H9 (cell line): ENCODE data around the gene EIF4E1B. TPM values are rescaled to one million over a fixed set of nuclear protein-coding genes. Genes with fewer than 3 reads are reported as not detected.

Experiments used
- DNase-seq: peaks from one replicate; pipeline ENCODE4 v3.0.0-alpha.2; 2017
- H2AFZ ChIP-seq: one replicate; pipeline ENCODE4 v1.6.1; 2013; ENCODE audit warnings: mild to moderate bottlenecking, low read length, control low read depth, moderate library complexity
- H2AK5ac ChIP-seq: 2 replicates; pipeline ENCODE4 v1.6.1; 2013; ENCODE audit warnings: low read length, control low read depth, mixed read lengths; ENCODE audit not compliant: insufficient read length
- H2BK120ac ChIP-seq: one replicate; pipeline ENCODE4 v1.6.1; 2013; ENCODE audit warnings: low read depth, mild to moderate bottlenecking, low read length, control low read depth, inconsistent platforms; ENCODE audit not compliant: poor library complexity, severe bottlenecking
- H2BK12ac ChIP-seq: 2 replicates; pipeline ENCODE4 v1.6.1; 2013; ENCODE audit warnings: low read length, control low read depth, mixed read lengths, low read depth; ENCODE audit not compliant: insufficient read length
- H2BK15ac ChIP-seq: 2 replicates; pipeline ENCODE4 v1.6.1; 2013; ENCODE audit warnings: low read depth, low read length, control low read depth
- H2BK20ac ChIP-seq: one replicate; pipeline ENCODE4 v1.6.1; 2013; ENCODE audit warnings: low read depth, mild to moderate bottlenecking, low read length, control low read depth, inconsistent platforms; ENCODE audit not compliant: poor library complexity, severe bottlenecking
- H2BK5ac ChIP-seq: 2 replicates; pipeline ENCODE4 v1.6.1; 2013; ENCODE audit warnings: low read length, control low read depth, mixed read lengths; ENCODE audit not compliant: insufficient read length
- H3K14ac ChIP-seq: 2 replicates; pipeline ENCODE4 v1.6.1; 2013; ENCODE audit warnings: low read length, control low read depth; ENCODE audit not compliant: insufficient read depth
- H3K18ac ChIP-seq: 2 replicates; pipeline ENCODE4 v1.6.1; 2013; ENCODE audit warnings: low read depth, mild to moderate bottlenecking, mixed read lengths, low read length, control low read depth; ENCODE audit not compliant: insufficient read length
- H3K23ac ChIP-seq: 2 replicates; pipeline ENCODE4 v1.6.1; 2013; ENCODE audit warnings: low read length, control low read depth, mixed read lengths, low read depth; ENCODE audit not compliant: insufficient read length
- H3K23me2 ChIP-seq: 2 replicates; pipeline ENCODE4 v1.6.1; 2013; ENCODE audit warnings: low read depth, mild to moderate bottlenecking, mixed read lengths, low read length, control low read depth; ENCODE audit not compliant: insufficient read length, poor library complexity, severe bottlenecking
- H3K27ac ChIP-seq: 2 replicates; pipeline ENCODE4 v1.5.1; 2013; ENCODE audit warnings: low read length, control low read depth, mixed read lengths, low read depth; ENCODE audit not compliant: insufficient read length
- H3K27me3 ChIP-seq: 2 replicates; pipeline ENCODE4 v1.6.1; 2013; ENCODE audit warnings: low read length, control low read depth, inconsistent platforms; ENCODE audit not compliant: insufficient read depth
- H3K4ac ChIP-seq: 2 replicates; pipeline ENCODE4 v1.6.1; 2013; ENCODE audit warnings: low read depth, mild to moderate bottlenecking, control low read depth, inconsistent platforms, low read length, moderate library complexity
- H3K4me1 ChIP-seq: 2 replicates; pipeline ENCODE4 v1.6.1; 2013; ENCODE audit warnings: low read length, control low read depth, inconsistent platforms; ENCODE audit not compliant: insufficient read depth
- H3K4me2 ChIP-seq: 2 replicates; pipeline ENCODE4 v1.6.1; 2013; ENCODE audit warnings: low read length, control low read depth, mixed read lengths; ENCODE audit not compliant: insufficient read length, insufficient read depth
- H3K56ac ChIP-seq: 2 replicates; pipeline ENCODE4 v1.6.1; 2013; ENCODE audit warnings: low read depth, mild to moderate bottlenecking, mixed read lengths, low read length, control low read depth; ENCODE audit not compliant: insufficient read length
- H3K79me1 ChIP-seq: 2 replicates; pipeline ENCODE4 v1.6.1; 2013; ENCODE audit warnings: low read depth, mild to moderate bottlenecking, moderate library complexity, low read length, control low read depth, inconsistent platforms; ENCODE audit not compliant: insufficient read depth, poor library complexity, severe bottlenecking
- H3K79me2 ChIP-seq: 2 replicates; pipeline ENCODE4 v1.6.1; 2013; ENCODE audit warnings: low read length, control low read depth, inconsistent platforms; ENCODE audit not compliant: insufficient read depth
- H3K9ac ChIP-seq: 2 replicates; pipeline ENCODE4 v1.6.1; 2013; ENCODE audit warnings: low read length, control low read depth, mixed read lengths; ENCODE audit not compliant: insufficient read length; ENCODE audit errors: extremely low read depth
- H3K9me3 ChIP-seq: one replicate; pipeline ENCODE4 v1.6.1; 2013; ENCODE audit warnings: low read depth, low read length, inconsistent platforms; ENCODE audit not compliant: control insufficient read depth
- H3T11ph ChIP-seq: one replicate; pipeline ENCODE4 v1.6.1; 2013; ENCODE audit warnings: mild to moderate bottlenecking, low read length, control low read depth, inconsistent platforms
- H4K20me1 ChIP-seq: one replicate; pipeline ENCODE4 v1.6.1; 2013; ENCODE audit not compliant: control insufficient read depth, insufficient read length, insufficient read depth
- H4K5ac ChIP-seq: 2 replicates; pipeline ENCODE4 v1.6.1; 2013; ENCODE audit warnings: low read depth, mild to moderate bottlenecking, mixed read lengths, low read length, control low read depth; ENCODE audit not compliant: insufficient read length
- H4K8ac ChIP-seq: replicated peaks from 2 replicates; pipeline ENCODE4 v1.6.1; 2013; ENCODE audit warnings: low read length, control low read depth, mixed read lengths, low read depth; ENCODE audit not compliant: insufficient read length
- H4K91ac ChIP-seq: 2 replicates; pipeline ENCODE4 v1.6.1; 2013; ENCODE audit warnings: low read depth, mild to moderate bottlenecking, moderate library complexity, mixed read lengths, low read length, control low read depth; ENCODE audit not compliant: insufficient read length
- H3K27ac Mint-ChIP-seq, 3 experiments: 2 replicates in 2 of 3; 3 replicates in 1 of 3; pipeline ENCODE4 v1.8.0; 2020 to 2021; ENCODE audit warnings: mixed read lengths in 3 of 3, mild to moderate bottlenecking in 1 of 3, moderate library complexity in 1 of 3
- H3K27me3 Mint-ChIP-seq: 2 replicates; pipeline ENCODE4 v1.8.0; 2021; ENCODE audit warnings: low read depth, mild to moderate bottlenecking, moderate library complexity, mixed read lengths
- H3K36me3 Mint-ChIP-seq, 3 experiments: 2 replicates in 2 of 3; 3 replicates in 1 of 3; pipeline ENCODE4 v1.8.0; 2020 to 2021; ENCODE audit warnings: low read depth in 3 of 3, mixed read lengths in 3 of 3; ENCODE audit not compliant: insufficient read depth in 1 of 3
- H3K4me1 Mint-ChIP-seq, 2 experiments: 2 replicates each; pipeline ENCODE4 v1.8.0; 2020; ENCODE audit warnings: mixed read lengths in 2 of 2
- H3K4me3 Mint-ChIP-seq, 2 experiments: 2 replicates in 1 of 2; 3 replicates in 1 of 2; pipeline ENCODE4 v1.8.0; 2020 to 2021; ENCODE audit warnings: mild to moderate bottlenecking in 2 of 2, mixed read lengths in 2 of 2, moderate library complexity in 1 of 2
- H3K9me3 Mint-ChIP-seq, 2 experiments: 2 replicates in 1 of 2; 3 replicates in 1 of 2; pipeline ENCODE4 v1.8.0; 2020; ENCODE audit warnings: mild to moderate bottlenecking in 2 of 2, mixed read lengths in 2 of 2, moderate library complexity in 1 of 2
- WGBS: extraction: QIAGEN DNeasy Blood & Tissue Kit; methylation state at CpG from one replicate; pipeline ENCODE4 v1.1.7; 2013; ENCODE audit warnings: missing lambda C conversion rate, low lambda C conversion rate, mixed read lengths; ENCODE audit not compliant: insufficient read length; ENCODE audit errors: extremely low coverage; 5-methylcytosine and 5-hydroxymethylcytosine counted together
- total RNA-seq: library from RNA; stranded (reverse); gene quantifications from 2 replicates; pipeline ENCODE4 v1.2.1, GENCODE V29; 2021
- TF ChIP-seq, protein P1 (sequence below): fragments of 200-600 bp; sonication (generic); conservative IDR thresholded peaks from 3 replicates; pipeline ENCODE4 v1.8.0; 2021; ENCODE audit warnings: antibody characterized with exemption, mild to moderate bottlenecking

EIF4E1B gene
- total RNA-seq, 1 experiment from 2014 or later, result 1.3 TPM

DNA sequence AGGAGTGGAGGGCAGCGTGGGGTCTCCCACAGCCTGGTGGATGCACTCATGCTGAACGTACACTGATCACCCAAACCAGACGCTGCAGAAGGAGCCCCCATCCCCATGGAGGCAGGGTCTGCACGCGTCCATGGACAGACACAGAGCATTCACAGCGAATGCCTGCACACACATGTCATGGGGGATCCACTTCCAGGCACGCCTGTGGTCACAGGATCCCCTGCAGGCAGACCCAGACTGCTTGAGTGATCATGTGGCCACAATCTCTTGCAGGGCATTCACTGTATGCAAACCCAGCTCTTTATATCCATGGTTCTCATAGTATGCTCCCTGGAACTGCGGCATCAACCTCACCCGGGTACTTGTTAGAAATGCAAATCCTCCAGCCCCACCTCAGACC, 5.5 kb upstream of the EIF4E1B start:
- Histone ChIP-seq H3K27ac (no peak overlapping the region), H2AFZ (no peak overlapping the region), H2BK5ac (no peak overlapping the region), H3K4me2 (no peak overlapping the region), H3K23me2 (peaks cover 6% of the 10 kb centered on the region), H2BK120ac (no peak overlapping the region), H3K14ac (no peak overlapping the region; the same call in 1 of the 2 replicates), H4K5ac (no peak overlapping the region), H2BK20ac (no peak overlapping the region), H2BK12ac (no peak overlapping the region), H3K18ac (no peak overlapping the region), H4K91ac (no peak overlapping the region), H4K8ac (no peak overlapping the region), H4K20me1 (no peaks in the 10 kb centered on the region), H3K27me3 (peaks cover under 1% of the 10 kb centered on the region; the same call in 1 of the 2 replicates), H3K9ac (no peak overlapping the region), H3K9me3 (no peaks in the 10 kb centered on the region), H3K79me1 (no peaks in the 10 kb centered on the region), H2AK5ac (no peak overlapping the region), H3K4ac (no peak overlapping the region), H3K56ac (no peak overlapping the region), H3K79me2 (no peaks in the 10 kb centered on the region), H3K23ac (no peak overlapping the region), H2BK15ac (no peak overlapping the region), H3T11ph (no peak overlapping the region), H3K4me1 (no peaks in the 10 kb centered on the region)
- H3K27ac Mint-ChIP-seq, result no peak overlapping the region
- DNase-seq, result no peak
- peaks cover 80% of the 10 kb centered on the region for H3K27me3 Mint-ChIP-seq
- no peak overlapping the region; a peak in 1 of 5 replicates for H3K4me3 Mint-ChIP-seq
- no peaks in the 10 kb centered on the region for H3K9me3 Mint-ChIP-seq
- TF ChIP-seq, protein P1, sequence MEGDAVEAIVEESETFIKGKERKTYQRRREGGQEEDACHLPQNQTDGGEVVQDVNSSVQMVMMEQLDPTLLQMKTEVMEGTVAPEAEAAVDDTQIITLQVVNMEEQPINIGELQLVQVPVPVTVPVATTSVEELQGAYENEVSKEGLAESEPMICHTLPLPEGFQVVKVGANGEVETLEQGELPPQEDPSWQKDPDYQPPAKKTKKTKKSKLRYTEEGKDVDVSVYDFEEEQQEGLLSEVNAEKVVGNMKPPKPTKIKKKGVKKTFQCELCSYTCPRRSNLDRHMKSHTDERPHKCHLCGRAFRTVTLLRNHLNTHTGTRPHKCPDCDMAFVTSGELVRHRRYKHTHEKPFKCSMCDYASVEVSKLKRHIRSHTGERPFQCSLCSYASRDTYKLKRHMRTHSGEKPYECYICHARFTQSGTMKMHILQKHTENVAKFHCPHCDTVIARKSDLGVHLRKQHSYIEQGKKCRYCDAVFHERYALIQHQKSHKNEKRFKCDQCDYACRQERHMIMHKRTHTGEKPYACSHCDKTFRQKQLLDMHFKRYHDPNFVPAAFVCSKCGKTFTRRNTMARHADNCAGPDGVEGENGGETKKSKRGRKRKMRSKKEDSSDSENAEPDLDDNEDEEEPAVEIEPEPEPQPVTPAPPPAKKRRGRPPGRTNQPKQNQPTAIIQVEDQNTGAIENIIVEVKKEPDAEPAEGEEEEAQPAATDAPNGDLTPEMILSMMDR, result no peak
- WGBS, result no CpG with 5 or more reads among the region's 9 CpGs
- H3K36me3 Mint-ChIP-seq, result no peaks in the 10 kb centered on the region; a peak in 1 of 7 replicates
- H3K4me1 Mint-ChIP-seq, result peaks cover 11 to 33% of the 10 kb centered on the region in 2 experiments
